ENCODE data around the gene ADPRHL1.

GRCh38 chr13:113489171-113489548 is 35.9 kb upstream of the ADPRHL1 start:
- TF ChIP-seq CTCF (IDR thresholded peaks at IDR 0.05) (no peak), POLR2AphosphoS5 (IDR thresholded peaks at IDR 0.05) (no peak), POLR2A (IDR thresholded peaks at IDR 0.05) (no peak)

Measured in sigmoid colon (tissue), 4 donors.